Activated naive CD8-positive, alpha-beta T cell treated with anti-CD3 and anti-CD28 coated beads for 36 hours (primary cell): ENCODE results near the gene COL20A1. TPM values are rescaled to one million over a fixed set of nuclear protein-coding genes. Genes with fewer than 3 reads are reported as not detected.

ENCODE experiments used
- DNase-seq: peaks from one replicate; pipeline ENCODE4 v3.0.0; 2021
- H3K27ac Mint-ChIP-seq: one replicate; pipeline ENCODE4 v1.8.0; 2022; ENCODE audit warnings: mild to moderate bottlenecking, moderate library complexity, mixed read lengths
- H3K27me3 Mint-ChIP-seq: one replicate; pipeline ENCODE4 v1.8.0; 2022; ENCODE audit warnings: mild to moderate bottlenecking, mixed read lengths
- H3K36me3 Mint-ChIP-seq: one replicate; pipeline ENCODE4 v1.8.0; 2021; ENCODE audit warnings: mild to moderate bottlenecking, mixed read lengths
- H3K4me1 Mint-ChIP-seq: one replicate; pipeline ENCODE4 v1.8.0; 2021; ENCODE audit warnings: mixed read lengths
- H3K4me3 Mint-ChIP-seq: one replicate; pipeline ENCODE4 v1.8.0; 2022; ENCODE audit warnings: mild to moderate bottlenecking, moderate library complexity, mixed read lengths
- H3K9me3 Mint-ChIP-seq: one replicate; pipeline ENCODE4 v1.8.0; 2022; ENCODE audit warnings: mixed read lengths
- total RNA-seq, 2 experiments: library from RNA; stranded (reverse); gene quantifications; one replicate each; pipeline ENCODE4 v1.2.3, GENCODE V29; 2021

COL20A1 gene
- total RNA-seq, 2 experiments from 2014 or later: 0.08 TPM; not detected in 1

DNA sequence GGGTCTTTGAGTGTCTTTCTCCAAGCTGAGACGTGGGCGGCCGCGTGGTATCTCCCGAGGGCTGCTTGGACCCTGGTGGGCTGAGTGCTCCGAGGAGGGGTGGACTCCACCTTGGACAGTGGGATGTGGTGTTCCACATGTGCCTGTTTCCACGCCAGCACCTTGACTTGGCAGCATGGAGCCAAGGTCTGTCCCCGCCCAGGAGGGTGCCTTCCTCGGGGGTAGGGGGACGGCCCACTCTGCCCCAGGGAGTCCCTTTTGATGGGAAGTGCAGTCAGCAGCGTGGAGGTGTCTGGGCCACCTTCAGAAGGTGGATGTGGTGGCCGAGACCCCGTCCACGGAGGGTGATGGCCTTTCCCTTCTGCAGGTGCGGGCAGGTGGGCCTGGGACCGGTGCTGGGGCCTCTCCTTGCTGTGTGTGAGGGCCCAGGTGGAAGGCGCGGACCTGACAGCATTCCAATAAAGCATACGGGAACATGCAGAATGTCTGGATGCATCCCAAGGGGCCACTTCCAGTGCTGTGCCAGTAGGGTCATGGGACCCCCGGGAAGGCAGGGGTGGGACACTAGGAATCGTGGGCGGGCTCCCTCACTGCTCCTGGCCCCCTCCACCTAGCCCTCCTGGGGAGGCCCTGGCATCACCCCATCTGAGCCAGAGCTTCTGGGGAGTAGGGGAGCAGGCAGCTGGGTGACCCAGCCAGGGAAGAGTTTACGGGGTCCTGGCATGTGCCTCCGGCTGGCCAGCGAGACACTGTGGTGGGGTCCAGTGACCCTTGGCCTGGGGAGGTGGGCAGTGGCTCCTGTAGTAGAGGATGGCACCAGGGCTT lies 3.5 kb upstream of the COL20A1 start:
- Mint-ChIP-seq H3K27me3 (peaks cover 1% of the 10 kb centered on the region), H3K27ac (no peak overlapping the region), H3K36me3 (no peaks in the 10 kb centered on the region), H3K4me3 (no peak overlapping the region), H3K4me1 (no peaks in the 10 kb centered on the region), H3K9me3 (no peaks in the 10 kb centered on the region)
- no peak for DNase-seq

DNA sequence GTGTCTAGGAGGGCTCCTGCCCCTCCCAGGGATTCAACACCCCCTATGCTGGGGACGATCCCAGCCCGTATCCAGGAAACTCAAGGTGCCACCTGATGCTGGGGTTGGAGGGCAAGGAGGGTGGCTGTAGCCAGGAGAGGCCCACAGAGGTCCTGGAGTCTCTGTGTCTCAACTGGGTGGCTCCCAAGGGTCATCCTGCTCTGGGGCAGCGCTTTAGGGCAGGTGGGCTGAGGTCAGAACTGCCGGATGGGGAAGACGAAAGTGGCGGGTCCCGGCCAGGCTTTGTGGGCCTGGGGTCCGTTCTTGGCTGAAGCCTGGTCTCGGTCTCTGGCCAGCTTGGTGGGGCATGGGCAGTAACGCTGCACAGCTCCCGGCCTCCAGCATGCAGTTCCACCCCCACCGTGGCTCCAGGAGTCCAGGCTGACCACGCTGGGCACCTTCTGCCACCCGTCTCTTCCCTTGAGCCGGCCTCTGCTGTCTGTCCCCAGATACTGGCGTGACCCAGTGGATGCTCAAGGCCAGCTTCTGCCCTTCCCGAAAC lies 2.8 kb upstream of the COL20A1 start:
- no peaks in the 10 kb centered on the region for H3K36me3 Mint-ChIP-seq
- H3K4me1 Mint-ChIP-seq: no peaks in the 10 kb centered on the region
- H3K4me3 Mint-ChIP-seq: no peak overlapping the region
- no peak overlapping the region for H3K27ac Mint-ChIP-seq
- no peak for DNase-seq
- H3K9me3 Mint-ChIP-seq: no peaks in the 10 kb centered on the region
- peaks cover 8% of the 10 kb centered on the region for H3K27me3 Mint-ChIP-seq

DNA sequence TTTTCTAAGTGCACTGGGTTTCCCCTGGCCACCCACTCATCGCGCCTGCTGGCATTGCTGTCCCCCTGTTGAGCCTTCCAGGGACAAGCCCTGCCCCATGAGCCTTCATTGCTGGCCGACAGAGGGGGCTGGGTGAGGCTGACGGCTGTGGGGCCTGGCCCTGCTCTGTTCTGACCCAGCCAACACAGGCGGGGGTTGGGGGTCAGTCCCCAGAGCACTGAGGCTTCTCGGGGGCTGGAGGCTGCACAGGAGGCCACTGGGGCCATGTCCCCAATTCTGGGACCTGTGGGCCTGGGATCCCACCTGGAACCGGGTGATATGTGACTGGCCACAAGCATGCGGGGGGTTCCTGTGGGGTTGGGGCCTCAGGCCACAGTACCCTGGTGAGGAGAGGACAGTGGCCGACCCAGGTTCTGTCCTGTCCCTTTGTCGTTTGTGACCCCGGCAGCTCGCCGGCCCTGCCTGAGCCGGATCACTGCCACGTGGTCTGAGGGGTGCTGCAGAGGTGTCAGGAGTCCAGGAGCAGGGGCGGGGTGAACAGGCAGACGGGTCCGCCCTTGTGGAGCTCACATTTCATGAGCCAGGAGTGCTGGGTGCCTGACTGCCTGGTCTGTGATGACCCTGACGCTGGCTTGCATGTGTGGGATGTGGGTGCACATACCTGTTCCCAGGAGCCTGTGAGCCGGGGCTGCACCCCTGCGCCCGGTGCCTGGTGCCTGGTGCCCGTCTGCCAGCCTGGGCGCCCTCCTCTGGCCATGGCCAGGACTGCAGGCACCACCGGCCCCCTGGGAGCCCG lies 2.1 kb upstream of the COL20A1 start:
- Mint-ChIP-seq H3K27me3 (peaks cover 15% of the 10 kb centered on the region), H3K27ac (no peak overlapping the region), H3K9me3 (no peaks in the 10 kb centered on the region), H3K4me3 (no peak overlapping the region), H3K4me1 (no peaks in the 10 kb centered on the region), H3K36me3 (no peaks in the 10 kb centered on the region)
- DNase-seq: peak; percentile 74

DNA sequence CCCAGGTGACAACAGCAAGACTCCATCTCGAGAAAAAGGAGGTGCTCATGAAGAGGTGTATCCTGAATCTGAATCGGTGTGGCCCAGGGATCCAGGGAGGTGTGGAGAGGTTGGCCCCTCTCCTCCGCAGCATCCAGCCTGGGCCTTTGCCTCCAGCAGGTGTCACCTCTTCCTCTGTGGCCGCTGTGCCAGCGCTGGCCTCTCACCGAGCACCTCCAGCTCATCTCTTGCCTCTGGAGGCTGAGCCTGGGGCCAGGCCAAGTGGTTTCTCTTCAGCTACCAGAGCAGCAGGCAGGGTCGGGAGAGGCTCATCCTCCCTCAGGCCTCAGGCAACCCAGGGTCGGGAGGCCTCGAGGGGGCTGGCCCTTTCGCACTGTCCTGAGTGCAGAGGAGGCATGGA lies 1.2 kb upstream of the COL20A1 start:
- H3K27me3 Mint-ChIP-seq: peaks cover 18% of the 10 kb centered on the region
- no peaks in the 10 kb centered on the region for H3K36me3 Mint-ChIP-seq

DNA sequence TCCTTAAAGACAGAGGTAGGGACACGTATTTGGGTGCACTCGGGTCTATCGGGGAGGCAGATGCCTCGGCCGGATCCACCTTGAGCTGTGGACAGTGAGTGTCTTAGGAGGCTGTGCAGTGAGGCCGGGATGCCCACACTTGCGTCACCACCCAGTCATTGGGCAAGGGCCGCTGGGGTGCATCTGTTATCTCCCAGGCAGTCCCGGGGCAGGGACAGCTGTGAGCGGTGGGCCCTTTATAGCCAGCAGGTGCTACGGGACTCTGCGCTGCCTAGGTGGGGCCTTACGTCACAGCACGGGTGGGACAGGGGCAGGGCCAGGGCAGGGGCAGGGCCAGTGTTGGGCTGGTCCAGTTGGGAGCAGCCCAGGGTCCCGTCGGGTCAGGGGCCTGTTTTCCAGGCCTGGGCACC lies 689 bp upstream of the COL20A1 start:
- no peak overlapping the region for H3K27ac Mint-ChIP-seq
- no peaks in the 10 kb centered on the region for H3K9me3 Mint-ChIP-seq
- DNase-seq: no peak
- H3K36me3 Mint-ChIP-seq: no peaks in the 10 kb centered on the region
- peaks cover 18% of the 10 kb centered on the region for H3K27me3 Mint-ChIP-seq
- no peaks in the 10 kb centered on the region for H3K4me1 Mint-ChIP-seq
- H3K4me3 Mint-ChIP-seq: no peak overlapping the region

More for the DNA sequence above, 1.2 kb upstream of the COL20A1 start:
- Mint-ChIP-seq H3K4me3 (no peak overlapping the region), H3K27ac (no peak overlapping the region), H3K4me1 (no peaks in the 10 kb centered on the region), H3K9me3 (no peaks in the 10 kb centered on the region)
- DNase-seq: no peak

DNA sequence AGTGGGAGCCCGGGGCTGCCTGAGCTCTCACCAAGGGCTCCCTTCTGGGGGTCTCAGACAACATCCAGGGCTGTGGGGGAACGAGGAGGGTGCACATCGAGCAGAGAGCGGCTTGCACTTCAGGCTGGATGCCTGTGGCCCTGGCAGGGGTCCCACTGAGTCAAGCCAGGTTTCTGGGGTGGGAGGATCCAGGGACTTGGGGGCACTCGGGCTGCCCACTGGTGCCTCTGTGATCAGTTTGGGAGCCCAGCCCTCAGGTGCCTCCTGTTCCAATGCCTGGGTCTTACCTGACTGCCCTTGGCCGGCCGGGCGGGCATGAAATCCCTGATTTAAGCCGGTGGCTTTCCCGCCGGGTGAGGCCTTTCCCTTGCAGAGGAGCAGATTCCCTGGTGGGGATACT lies 470 bp downstream of the COL20A1 start:
- DNase-seq: no peak
- no peaks in the 10 kb centered on the region for H3K9me3 Mint-ChIP-seq
- H3K4me1 Mint-ChIP-seq: no peaks in the 10 kb centered on the region
- H3K36me3 Mint-ChIP-seq: no peaks in the 10 kb centered on the region
- peaks cover 21% of the 10 kb centered on the region for H3K27me3 Mint-ChIP-seq
- H3K27ac Mint-ChIP-seq: no peak overlapping the region
- H3K4me3 Mint-ChIP-seq: no peak overlapping the region

DNA sequence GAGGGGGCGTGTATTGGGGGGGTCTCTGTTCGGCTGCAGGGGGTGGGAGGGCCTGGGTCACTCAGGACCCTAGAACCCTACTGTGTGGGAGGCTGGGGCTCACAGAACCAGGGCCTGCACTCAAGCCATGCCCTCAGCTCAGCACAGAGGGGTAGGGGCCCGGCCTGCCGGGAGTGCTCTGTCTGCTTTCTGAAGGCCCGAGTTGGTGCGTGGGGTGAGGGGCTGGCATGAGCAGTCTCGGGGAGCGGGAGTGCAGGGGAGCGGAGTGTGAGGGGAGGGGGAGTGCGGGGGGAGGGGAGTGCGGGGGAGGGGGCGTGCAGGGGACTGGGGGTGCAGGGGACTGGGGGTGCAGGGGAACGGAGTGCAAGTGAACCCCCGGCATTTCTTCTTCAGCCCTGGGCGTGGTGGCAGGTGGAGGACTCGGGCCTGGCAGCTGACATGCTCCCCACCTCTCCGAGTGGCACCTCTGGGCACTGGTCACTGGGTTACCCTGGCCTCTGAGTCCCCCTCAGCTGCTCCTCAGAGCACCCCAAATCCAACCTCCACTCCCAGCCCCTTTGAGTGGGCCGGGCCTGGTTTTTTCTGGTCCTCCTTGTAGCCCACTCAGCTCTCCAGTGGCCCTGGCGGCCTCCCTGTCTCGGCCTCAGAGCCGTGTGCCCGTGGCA lies 1.0 kb downstream of the COL20A1 start:
- Mint-ChIP-seq H3K36me3 (no peaks in the 10 kb centered on the region), H3K27ac (no peak overlapping the region)

DNA sequence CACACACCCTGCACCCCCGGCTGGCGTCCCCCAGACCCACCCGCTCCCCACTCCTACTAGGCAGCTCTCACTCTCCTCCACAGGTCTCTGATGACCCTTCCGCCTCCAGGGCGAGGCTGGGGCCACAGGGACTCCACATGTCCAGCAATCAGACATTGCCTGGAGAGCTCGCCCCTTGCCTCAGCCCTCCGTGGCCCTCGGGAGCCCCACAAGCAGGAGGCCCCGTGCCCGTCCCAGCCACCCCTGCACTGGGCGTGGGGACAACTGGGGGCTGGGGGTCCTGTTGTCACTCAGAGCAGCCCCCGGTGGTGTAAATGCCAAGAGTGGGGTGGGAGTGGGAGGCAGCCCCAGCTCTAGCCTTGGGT lies 1.5 kb downstream of the COL20A1 start:
- H3K4me1 Mint-ChIP-seq: no peaks in the 10 kb centered on the region
- H3K4me3 Mint-ChIP-seq: no peak overlapping the region
- no peak overlapping the region for H3K27ac Mint-ChIP-seq
- no peaks in the 10 kb centered on the region for H3K9me3 Mint-ChIP-seq
- DNase-seq: no peak
- H3K36me3 Mint-ChIP-seq: no peaks in the 10 kb centered on the region
- peaks cover 30% of the 10 kb centered on the region for H3K27me3 Mint-ChIP-seq

More for the DNA sequence above, 1.0 kb downstream of the COL20A1 start:
- H3K4me1 Mint-ChIP-seq: no peaks in the 10 kb centered on the region
- no peak for DNase-seq
- H3K9me3 Mint-ChIP-seq: no peaks in the 10 kb centered on the region
- H3K27me3 Mint-ChIP-seq: peaks cover 25% of the 10 kb centered on the region
- H3K4me3 Mint-ChIP-seq: no peak overlapping the region

DNA sequence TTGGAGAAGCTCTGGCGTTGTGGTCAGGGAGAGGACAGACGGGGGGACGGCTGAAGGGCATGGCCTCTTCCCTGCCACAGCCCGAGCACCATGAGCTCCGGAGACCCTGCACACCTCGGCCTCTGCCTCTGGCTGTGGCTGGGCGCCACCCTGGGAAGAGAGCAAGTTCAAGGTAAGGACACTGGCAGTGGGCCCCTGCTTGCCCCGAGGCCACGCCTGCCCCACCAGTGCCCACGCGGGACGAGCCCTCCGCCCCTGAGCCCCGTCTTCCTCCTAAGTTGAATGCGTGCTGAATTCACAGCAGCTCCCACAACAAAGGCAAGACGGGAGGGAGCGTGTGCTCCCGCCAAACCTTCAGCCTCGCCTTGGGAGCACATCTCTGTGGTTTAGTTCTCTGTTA lies 2.0 kb downstream of the COL20A1 start:
- Mint-ChIP-seq H3K27me3 (peaks cover 31% of the 10 kb centered on the region), H3K4me3 (no peak overlapping the region), H3K27ac (no peak overlapping the region), H3K4me1 (no peaks in the 10 kb centered on the region), H3K9me3 (no peaks in the 10 kb centered on the region), H3K36me3 (no peaks in the 10 kb centered on the region)
- no peak for DNase-seq

DNA sequence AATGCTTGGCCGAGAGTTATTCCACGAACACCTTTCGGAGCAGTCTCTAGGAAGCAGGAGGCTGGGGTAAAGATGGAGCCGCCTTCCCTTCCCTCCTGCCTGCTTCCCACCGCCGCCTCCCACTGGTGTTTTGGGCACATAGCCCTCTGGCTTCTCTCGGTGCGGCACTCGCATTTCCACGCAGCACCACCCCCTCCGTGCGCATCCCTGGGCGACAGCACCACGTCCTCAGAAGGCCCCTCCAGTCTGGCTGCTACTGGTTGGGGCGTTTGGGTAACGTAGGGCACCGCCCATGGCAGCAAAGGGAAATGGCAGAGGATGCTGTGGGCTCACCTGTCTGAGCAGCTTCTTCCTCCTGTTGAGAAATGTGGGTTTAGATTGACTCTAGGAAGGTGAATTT lies 2.4 kb downstream of the COL20A1 start:
- H3K4me1 Mint-ChIP-seq: no peaks in the 10 kb centered on the region
- no peak overlapping the region for H3K4me3 Mint-ChIP-seq
- H3K9me3 Mint-ChIP-seq: no peaks in the 10 kb centered on the region
- H3K36me3 Mint-ChIP-seq: no peaks in the 10 kb centered on the region
- no peak overlapping the region for H3K27ac Mint-ChIP-seq
- no peak for DNase-seq
- peaks cover 35% of the 10 kb centered on the region for H3K27me3 Mint-ChIP-seq

DNA sequence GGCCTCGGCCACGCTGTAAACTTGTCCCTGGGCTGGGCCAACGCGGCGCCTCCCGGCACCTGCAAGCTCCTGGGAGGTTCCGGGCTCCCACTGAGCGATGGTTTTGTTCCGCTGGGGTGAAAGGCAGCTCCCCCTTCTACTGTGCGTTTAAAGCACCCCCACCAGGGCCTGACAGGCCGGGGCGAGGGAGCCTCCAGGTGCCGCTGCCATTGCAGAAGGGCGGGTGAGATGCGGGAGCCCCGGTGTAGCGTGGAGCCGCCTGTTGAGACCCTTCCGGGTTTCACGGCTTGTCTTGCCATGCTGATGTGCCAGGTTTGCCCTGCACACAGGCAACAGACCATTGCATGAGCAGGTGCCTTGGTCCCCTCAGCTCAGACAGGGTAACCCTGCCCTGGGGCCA lies 2.9 kb downstream of the COL20A1 start:
- H3K27me3 Mint-ChIP-seq: peaks cover 39% of the 10 kb centered on the region
- H3K9me3 Mint-ChIP-seq: no peaks in the 10 kb centered on the region
- H3K4me1 Mint-ChIP-seq: no peaks in the 10 kb centered on the region
- no peaks in the 10 kb centered on the region for H3K36me3 Mint-ChIP-seq
- no peak overlapping the region for H3K27ac Mint-ChIP-seq
- H3K4me3 Mint-ChIP-seq: no peak overlapping the region
- DNase-seq: no peak

DNA sequence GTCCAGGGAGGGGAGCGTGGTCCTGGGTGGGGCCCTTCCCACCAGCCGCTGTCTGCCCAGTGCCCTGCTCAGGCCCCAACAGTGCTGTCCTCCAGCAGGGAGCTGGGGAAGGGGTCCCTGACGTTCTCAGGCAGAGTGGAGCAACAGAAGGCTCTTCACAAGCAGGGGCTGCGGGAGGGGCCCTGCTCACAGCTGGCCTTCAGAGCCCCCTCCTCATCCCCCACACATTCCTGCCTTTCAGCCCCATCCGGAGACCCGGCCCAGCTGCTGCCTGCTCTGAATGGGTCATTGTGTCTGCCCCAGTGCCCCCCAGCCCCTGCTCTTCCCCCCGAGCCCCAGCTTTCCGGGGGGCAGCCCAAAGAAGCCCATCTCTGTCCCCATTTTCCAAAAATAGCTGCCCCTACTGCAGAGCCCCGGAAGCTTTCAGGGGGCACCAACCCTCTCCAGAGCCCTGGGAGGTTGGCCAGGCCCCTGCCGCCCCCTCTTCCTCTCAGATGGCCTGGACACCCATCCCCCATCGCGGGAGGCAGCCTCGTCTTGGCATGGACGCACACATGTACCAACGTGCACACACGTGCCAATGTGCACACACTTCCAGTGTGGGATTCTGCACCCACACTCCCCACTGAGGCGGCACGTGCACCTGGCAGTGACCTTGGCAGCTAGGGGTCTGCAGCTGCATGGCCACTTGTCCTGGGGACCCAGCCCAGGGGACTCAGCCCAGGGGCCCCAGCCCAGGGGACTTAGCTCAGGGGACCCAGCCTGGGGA lies 3.7 kb downstream of the COL20A1 start:
- Mint-ChIP-seq H3K36me3 (no peaks in the 10 kb centered on the region), H3K4me3 (no peak overlapping the region), H3K9me3 (peaks cover 3% of the 10 kb centered on the region), H3K27ac (no peak overlapping the region), H3K4me1 (no peaks in the 10 kb centered on the region), H3K27me3 (peaks cover 45% of the 10 kb centered on the region)
- DNase-seq: no peak

DNA sequence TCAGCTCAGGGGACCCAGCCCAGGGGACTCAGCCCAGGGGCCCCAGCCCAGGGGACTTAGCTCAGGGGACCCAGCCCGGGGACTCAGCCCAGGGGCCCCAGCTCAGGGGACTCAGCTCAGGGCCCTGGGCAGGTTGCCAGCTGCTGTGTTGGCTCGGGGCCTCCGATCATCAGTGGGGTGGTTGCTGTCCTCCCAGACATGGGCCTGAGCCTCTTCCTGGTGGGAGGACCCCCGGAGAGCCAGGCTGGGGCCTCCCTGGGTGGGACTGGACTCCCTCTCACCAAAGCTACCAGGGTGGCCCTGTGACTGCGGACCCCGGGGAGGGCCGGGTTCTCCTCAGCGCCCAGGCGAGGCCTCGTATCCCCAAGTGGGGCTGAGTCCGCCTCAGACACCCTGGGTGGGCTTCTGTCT lies 4.4 kb downstream of the COL20A1 start:
- Mint-ChIP-seq H3K9me3 (peaks cover 3% of the 10 kb centered on the region), H3K4me1 (no peaks in the 10 kb centered on the region), H3K36me3 (no peaks in the 10 kb centered on the region), H3K27me3 (peaks cover 51% of the 10 kb centered on the region), H3K27ac (no peak overlapping the region), H3K4me3 (no peak overlapping the region)
- no peak for DNase-seq

DNA sequence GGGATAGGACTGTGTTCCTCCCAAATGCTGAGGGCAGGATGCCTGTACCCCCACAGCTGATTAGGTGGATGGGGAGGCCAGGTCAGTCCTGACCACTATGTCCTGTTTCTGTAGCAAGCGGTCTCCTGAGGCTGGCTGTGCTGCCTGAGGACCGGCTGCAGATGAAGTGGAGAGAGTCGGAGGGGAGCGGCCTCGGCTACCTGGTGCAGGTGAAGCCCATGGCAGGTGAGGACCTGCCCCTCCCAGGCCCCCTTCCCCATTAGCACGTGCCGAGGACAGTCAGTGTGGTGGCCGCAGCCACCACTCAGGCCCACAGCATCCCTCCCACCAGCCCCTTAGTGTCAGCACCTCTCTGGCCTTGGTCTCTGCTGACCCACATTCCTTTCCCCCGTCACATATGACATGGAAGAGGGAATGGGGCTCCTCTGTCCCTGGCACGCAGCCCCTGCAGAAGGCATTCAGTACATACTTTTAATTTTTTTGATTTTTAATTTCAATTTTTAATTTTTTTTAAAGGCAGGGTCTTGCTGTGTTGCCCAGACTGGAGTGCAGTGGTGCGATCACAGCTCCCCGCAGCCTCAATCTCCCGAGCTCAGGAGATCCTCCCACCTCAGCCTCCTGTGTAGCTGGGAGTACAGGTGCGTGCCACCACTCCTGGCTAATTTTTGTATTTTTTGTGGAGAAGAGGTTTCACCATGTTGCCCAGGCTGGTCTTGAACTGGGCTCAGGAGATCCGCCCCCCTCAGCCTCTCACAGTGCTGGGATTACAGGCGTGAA lies 5.0 kb downstream of the COL20A1 start:
- Mint-ChIP-seq H3K27ac (no peak overlapping the region), H3K4me1 (no peaks in the 10 kb centered on the region), H3K9me3 (peaks cover 3% of the 10 kb centered on the region), H3K4me3 (no peak overlapping the region), H3K36me3 (no peaks in the 10 kb centered on the region), H3K27me3 (peaks cover 55% of the 10 kb centered on the region)
- DNase-seq: no peak
